CD1c-positive myeloid dendritic cell (primary cell): Measurements from ENCODE around the gene ADAMTSL5.
A peak's percentile ranks its signal among the peaks of the same experiment; 100 is the strongest.
"Not testable (repeated sequence)": the region's sequence is repeated elsewhere in the genome, so short reads cannot be mapped to it uniquely, and the experiment has no call there.

Experiments used
- DNase-seq: peaks from one replicate; pipeline ENCODE4 v3.0.0-alpha.2; 2016; ENCODE audit errors: extremely low spot score

The ADAMTSL5 gene

DNA sequence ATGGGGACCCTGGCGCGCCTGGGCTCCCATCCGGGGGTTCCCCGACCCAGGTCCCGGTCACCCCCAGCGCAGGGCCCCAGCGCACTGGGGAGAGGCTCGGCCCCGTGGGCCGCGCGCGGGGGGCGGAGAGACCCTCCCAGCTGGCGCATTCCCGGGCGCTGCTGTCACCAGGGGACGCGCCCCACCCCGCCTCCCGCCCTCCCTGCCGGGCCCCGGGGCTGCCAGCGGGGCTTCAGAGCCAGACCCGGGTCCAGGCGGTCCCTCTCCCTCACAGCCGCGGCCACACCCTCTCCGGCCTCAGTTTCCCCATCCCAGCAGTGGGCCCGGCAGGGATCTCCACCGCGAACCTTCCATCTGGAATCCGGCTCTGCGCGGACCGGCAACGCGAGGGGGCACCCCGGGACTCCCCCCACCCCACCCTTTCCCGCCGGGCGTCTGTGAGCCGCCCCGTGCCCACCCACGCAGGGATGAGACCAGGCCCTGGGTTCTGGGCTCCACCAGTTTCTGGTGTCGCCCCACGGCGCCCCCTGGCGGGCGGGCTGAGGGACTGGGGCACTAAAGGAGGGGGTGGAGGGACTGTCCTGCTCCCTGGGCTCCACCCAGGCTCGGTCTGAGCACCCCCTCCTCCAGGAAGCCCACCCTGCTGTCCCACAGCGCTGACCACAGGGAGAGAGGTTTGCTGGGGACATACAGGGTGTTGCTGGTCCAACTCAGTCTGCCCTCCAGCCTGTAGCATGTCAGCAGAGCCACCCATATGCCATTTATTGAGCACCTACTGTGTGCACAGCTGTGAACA is 878 bp upstream of the ADAMTSL5 start:
- DNase-seq = peak; percentile 75

GRCh38 chr19:1511318-1512317 is 1.2 kb downstream of the ADAMTSL5 start:
- DNase-seq = no peak

GRCh38 chr19:1510807-1511206 is 2.0 kb downstream of the ADAMTSL5 start:
- DNase-seq = no peak

GRCh38 chr19:1510442-1510806 is 2.4 kb downstream of the ADAMTSL5 start:
- DNase-seq = no peak

GRCh38 chr19:1509602-1510441 is 3.0 kb downstream of the ADAMTSL5 start:
- no peak for DNase-seq

- DNase-seq = no peak
These were observed 4.3 kb downstream of the ADAMTSL5 start for GRCh38 chr19:1508507-1508856.

DNA sequence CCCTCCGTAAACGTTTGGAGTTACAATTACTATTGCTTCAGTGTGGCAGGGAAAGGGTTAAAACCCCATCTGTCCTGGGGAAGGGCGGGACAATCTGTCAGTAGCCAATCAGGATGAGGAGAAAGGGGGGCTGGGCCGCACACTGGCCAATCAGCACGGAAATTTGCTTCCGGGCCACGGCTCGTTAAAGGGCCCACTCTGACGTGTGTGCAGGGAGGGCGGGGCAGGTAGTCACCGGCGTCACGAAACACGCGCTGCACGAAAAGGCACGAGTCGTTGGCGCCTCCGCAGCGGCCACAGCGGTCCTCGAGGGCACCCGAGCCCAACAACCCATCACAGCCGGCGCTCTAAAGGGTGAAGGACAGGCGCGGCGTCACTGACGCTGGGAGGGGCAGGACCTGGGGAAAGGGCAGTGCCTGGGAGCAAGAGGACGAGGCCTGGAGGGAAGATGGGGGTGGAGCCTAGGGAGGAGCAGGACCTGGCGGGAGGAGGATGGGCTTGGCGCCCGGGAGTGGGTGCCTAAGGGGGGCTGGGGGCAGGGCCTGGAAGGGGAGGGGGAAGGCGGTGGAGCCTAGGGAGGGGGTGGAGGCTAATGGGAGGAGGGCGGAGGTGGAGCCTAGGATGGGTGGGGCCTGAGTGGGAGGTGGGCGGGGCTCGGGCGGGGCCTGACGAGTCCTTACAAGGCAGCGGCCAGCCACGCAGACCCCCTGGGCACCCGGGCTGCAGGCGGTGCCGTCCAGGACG is 4.9 kb downstream of the ADAMTSL5 start:
- peak; percentile 95 for DNase-seq

DNA sequence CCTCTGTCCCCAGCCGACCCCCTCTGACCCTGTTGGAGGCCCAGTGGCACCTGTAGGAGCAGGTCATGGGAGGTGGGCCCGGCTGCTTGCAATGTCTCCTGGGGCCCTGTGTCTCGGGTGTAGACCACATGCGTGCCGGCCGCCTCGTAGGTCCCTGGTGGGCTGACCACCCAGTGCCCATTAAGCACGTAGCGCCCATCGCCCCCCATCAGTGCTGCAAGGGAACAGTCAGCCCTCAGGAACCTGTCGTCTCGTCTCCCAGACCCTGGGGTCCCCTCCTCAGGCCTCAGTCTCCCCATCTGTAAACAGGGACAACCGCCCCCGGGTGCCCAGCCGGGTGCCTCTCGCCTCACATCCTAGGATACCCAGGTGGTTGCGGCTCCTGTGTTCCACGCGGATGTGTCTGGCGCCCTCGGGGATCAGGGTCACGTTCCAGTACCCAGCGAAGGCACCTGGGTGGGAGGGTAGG is 5.6 kb downstream of the ADAMTSL5 start:
- no peak for DNase-seq

GRCh38 chr19:1505991-1506881 is 6.6 kb downstream of the ADAMTSL5 start:
- DNase-seq = no peak

DNA sequence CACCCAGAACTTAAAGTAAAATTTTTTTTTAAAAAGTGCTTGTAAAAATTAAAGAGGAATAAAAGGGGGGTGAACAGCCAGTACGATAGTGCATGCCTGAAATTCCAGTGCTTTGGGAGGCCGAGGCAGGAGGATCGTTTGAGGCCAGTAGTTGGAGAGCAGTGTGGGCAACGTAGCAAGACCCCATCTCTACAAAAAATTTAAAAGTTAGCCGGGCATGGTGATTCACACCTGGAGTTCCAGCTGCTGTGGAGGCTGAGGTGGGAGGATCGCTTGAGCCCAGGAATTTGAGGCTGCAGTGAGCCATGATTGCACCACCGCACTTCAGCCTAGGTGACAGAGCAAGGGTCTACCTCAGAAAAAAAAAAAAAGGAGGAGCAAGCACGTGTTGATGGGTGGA is 7.8 kb downstream of the ADAMTSL5 start:
- DNase-seq = no peak

DNA sequence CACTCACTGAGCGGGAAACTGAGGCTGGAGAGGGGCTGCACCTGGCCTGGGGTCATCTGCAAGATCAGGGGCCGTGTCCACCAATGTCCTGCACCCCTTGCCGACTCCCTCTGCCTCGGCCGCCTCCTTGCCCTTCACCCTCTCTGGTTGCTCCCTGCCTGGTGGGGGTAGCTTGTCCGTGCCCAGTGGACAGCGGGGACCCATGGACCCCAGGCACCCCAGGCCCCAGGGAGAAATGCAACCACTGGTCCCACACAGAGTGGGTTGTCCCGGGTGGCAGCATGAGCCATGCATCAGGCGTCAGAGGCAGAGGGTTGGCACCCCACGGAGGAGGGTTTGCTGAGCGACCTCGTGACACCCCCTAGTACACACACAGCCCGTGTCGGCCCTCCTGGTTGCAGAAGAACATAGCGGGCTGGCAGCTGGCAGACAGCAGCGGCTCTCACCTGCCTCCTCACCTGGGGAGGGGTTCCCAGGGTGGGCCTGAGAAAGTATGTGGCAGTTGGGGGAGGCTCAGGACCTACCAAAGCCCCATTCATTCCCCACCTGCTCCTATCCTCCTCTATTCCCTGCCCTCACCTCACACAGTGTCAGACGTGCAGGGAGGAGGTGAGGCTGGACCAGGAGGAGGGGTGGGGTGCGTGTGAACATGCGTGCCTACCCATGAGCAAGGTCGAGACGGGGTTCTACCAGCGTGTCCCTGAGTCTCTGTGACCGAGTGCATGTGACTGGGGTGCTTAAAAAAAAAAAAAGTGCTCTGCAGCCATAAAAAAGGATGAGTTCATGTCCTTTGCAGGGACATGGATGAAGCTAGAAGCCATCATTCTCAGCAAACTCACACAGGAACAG is 8.7 kb downstream of the ADAMTSL5 start:
- DNase-seq = no peak

DNA sequence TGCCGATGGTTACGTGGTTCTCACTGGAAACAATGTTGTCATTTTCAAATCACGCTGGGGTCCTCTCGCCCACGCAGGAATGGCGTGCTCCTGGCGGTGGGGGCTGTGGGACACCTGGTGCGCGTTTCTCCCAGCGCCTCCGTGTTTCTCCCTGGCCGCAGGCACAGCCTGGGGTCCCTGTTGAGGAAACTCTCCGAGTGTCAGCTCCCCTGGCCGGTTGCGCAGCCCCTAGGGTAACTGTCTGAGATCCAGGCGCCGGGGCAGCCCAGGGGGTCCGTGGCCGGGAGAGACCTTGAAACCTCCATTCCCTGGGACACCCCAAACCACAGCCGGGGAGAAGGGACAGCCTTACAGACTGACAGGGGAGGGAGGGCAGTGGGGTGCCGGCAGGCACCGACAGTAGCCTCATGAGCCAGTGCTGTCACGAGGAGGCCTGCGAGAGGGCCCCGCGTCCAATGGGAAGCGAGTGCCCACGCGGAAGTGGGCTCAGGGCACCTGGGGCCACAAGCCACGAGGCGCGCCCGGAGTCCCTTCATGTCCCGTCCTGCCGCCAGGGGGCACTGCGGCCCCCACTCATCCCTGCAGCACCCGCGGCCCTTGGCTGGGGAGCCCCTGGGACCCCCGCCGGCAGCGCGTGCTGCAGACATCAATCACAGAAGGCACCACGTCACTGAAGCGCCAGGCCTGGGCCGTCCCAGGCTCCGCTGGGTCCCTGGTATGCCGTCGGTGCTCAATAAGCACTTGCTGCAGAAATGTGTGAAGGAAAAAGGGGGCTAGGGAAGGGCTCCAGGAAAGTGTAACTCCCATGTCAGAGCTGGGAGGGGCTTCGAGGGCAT is 9.5 kb downstream of the ADAMTSL5 start:
- DNase-seq = peak; percentile 74

DNA sequence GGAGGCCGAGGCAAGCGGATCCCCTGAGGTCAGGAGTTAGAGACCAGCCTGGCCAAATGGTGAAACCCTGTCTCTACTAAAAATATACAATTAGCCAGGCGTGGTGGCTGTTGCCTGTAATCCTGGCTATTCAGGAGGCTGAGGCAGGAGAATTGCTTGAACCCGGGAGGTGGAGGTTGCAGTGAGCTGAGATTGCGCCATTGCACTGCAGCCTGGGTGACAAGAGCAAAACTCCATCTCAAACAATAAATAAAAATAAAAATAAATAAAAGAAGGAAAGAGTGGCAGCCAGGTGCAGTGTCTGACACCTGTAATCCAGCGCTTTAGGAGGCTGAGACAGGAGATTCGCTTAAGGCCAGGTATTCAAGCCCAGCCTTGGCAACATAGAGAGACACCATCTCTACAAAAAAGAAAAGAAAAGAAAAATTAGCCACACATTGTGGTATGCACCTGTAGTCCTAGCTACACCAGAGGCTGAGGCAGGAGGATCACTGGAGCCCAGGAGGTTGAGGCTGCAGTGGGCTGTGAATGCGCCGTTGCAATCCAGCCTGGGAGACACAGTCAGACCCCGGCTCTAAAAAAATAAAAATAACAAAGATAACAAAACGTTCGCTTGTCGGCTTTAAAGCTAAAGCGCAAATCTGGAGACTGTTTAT is 10.3 kb downstream of the ADAMTSL5 start:
- no peak for DNase-seq

- DNase-seq = no peak
These were observed 11.6 kb downstream of the ADAMTSL5 start for GRCh38 chr19:1501200-1501595.

DNA sequence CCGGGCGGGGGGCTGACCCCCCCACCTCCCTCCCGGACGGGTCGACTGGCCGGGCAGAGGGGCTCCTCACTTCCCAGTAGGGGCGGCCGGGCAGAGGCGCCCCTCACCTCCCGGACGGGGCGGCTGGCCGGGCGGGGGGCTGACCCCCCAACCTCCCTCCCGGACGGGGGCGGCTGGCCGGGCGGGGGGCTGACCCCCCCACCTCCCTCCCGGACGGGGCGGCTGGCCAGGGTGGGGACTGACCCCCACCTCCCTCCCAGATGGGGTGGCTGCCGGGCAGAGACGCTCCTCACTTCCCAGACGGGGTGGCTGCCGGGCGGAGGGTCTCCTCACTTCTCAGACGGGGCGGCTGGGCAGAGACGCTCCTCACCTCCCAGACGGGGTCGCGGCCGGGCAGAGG is 13.6 kb downstream of the ADAMTSL5 start:
- not testable (repeated sequence) for DNase-seq

GRCh38 chr19:1497578-1498235 is 15.1 kb downstream of the ADAMTSL5 start:
- no peak for DNase-seq
